HepG2 (cell line): ENCODE results near the gene MEGF6. TPM values are rescaled to one million over a fixed set of nuclear protein-coding genes. Genes with fewer than 3 reads are reported as not detected.
A peak's percentile ranks its signal among the peaks of the same experiment; 100 is the strongest.

Experiments
- AGO1 ChIP-seq: fragments of 200-400 bp; formaldehyde crosslinking; IDR thresholded peaks from 2 replicates; pipeline ENCODE4 v1.6.1; 2017; ENCODE audit warnings: mild to moderate bottlenecking, low read depth, low read length, moderate library complexity; ENCODE audit not compliant: poor library complexity, severe bottlenecking
- AGO2 ChIP-seq: fragments of 200-400 bp; formaldehyde crosslinking; optimal IDR thresholded peaks from 2 replicates; pipeline ENCODE3; 2017; ENCODE audit warnings: mild to moderate bottlenecking, low read depth, low read length, moderate library complexity
- ATF7-NPFF ChIP-seq: sonication (generic); formaldehyde crosslinking; IDR thresholded peaks from 2 replicates; pipeline ENCODE4 v1.8.1; 2023; ENCODE audit warnings: mild to moderate bottlenecking, low read depth, missing genetic modification reagents, moderate library complexity
- EHMT2 ChIP-seq: fragments of 200-600 bp; sonication (generic); IDR thresholded peaks from 2 replicates; pipeline ENCODE4 v1.7.0; 2017; ENCODE audit warnings: antibody characterized with exemption, low read depth, low read length, borderline replicate concordance
- ETV6 ChIP-seq: sonication (generic); formaldehyde crosslinking; conservative IDR thresholded peaks from 2 replicates; pipeline ENCODE4 v1.4.0; 2020; ENCODE audit warnings: missing genetic modification reagents
- GABPB1 ChIP-seq: IDR thresholded peaks from 2 replicates; pipeline ENCODE4 v1.6.1; 2016; ENCODE audit warnings: mild to moderate bottlenecking, missing genetic modification reagents, moderate library complexity, missing compliant biosample characterization
- MIER2 ChIP-seq: IDR thresholded peaks from 2 replicates; pipeline ENCODE4 v1.6.1; 2016; ENCODE audit warnings: missing biosample characterization, missing genetic modification reagents
- REST ChIP-seq, 2 experiments: IDR thresholded peaks; 2 replicates each; pipeline ENCODE4 v1.6.1; 2011 to 2012; ENCODE audit warnings: low read length in 2 of 2, borderline replicate concordance in 1 of 2, low read depth in 1 of 2, mild to moderate bottlenecking in 1 of 2, moderate library complexity in 1 of 2
- RFX1 ChIP-seq: fragments of 450-650 bp; IDR thresholded peaks from 2 replicates; pipeline ENCODE4 v1.6.1; 2017
- RORA ChIP-seq: sonication (generic); formaldehyde crosslinking; IDR thresholded peaks from 2 replicates; pipeline ENCODE4 v1.5.0; 2020; ENCODE audit warnings: mild to moderate bottlenecking, missing genetic modification reagents, moderate library complexity
- SALL1 ChIP-seq: sonication (generic); formaldehyde crosslinking; IDR thresholded peaks from 2 replicates; pipeline ENCODE4 v1.8.0; 2022; ENCODE audit warnings: mild to moderate bottlenecking, missing genetic modification reagents
- TFE3 ChIP-seq: IDR thresholded peaks from 2 replicates; pipeline ENCODE4 v1.6.1; 2016
- ZFP90 ChIP-seq: sonication (generic); formaldehyde crosslinking; IDR thresholded peaks from 2 replicates; pipeline ENCODE4 v1.8.0; 2022; ENCODE audit warnings: missing genetic modification reagents, mild to moderate bottlenecking, inconsistent platforms, borderline replicate concordance
- ZNF124 ChIP-seq: sonication (generic); formaldehyde crosslinking; IDR thresholded peaks from 2 replicates; pipeline ENCODE4 v1.4.0; 2020; ENCODE audit warnings: missing genetic modification reagents
- ZNF230 ChIP-seq: sonication (generic); formaldehyde crosslinking; IDR thresholded peaks from 2 replicates; pipeline ENCODE4 v1.4.0; 2020; ENCODE audit warnings: mild to moderate bottlenecking, missing genetic modification reagents
- ZNF232 ChIP-seq: sonication (generic); formaldehyde crosslinking; IDR thresholded peaks from 2 replicates; pipeline ENCODE4 v1.4.0; 2020; ENCODE audit warnings: missing genetic modification reagents, borderline replicate concordance
- ZNF430 ChIP-seq: sonication (generic); formaldehyde crosslinking; IDR thresholded peaks from 2 replicates; pipeline ENCODE4 v1.9.0; 2021; ENCODE audit warnings: mild to moderate bottlenecking, missing genetic modification reagents
- ZNF446 ChIP-seq: sonication (generic); formaldehyde crosslinking; IDR thresholded peaks from 2 replicates; pipeline ENCODE4 v1.5.0; 2020; ENCODE audit warnings: mild to moderate bottlenecking, missing genetic modification reagents
- ZNF556 ChIP-seq: sonication (generic); formaldehyde crosslinking; IDR thresholded peaks from 2 replicates; pipeline ENCODE4 v1.4.0; 2020; ENCODE audit warnings: mild to moderate bottlenecking, missing genetic modification reagents, borderline replicate concordance
- ZNF713 ChIP-seq: sonication (generic); formaldehyde crosslinking; IDR thresholded peaks from 2 replicates; pipeline ENCODE4 v1.4.0; 2020; ENCODE audit warnings: mild to moderate bottlenecking, missing genetic modification reagents
- ZNF75D ChIP-seq: sonication (generic); formaldehyde crosslinking; IDR thresholded peaks from 2 replicates; pipeline ENCODE4 v1.8.1; 2023; ENCODE audit warnings: missing genetic modification reagents, mild to moderate bottlenecking, borderline replicate concordance
- ZNF772 ChIP-seq: sonication (generic); formaldehyde crosslinking; IDR thresholded peaks from 2 replicates; pipeline ENCODE4 v1.5.0; 2020; ENCODE audit warnings: mild to moderate bottlenecking, missing genetic modification reagents
- ZNF776 ChIP-seq: sonication (generic); formaldehyde crosslinking; IDR thresholded peaks from 2 replicates; pipeline ENCODE4 v1.4.0; 2020; ENCODE audit warnings: mild to moderate bottlenecking, missing genetic modification reagents
- polyA plus RNA-seq, 8 experiments: library from polyadenylated mRNA; depleted of rRNA in 3 of 8; stranded (reverse) in 7 of 8; unstranded in 1 of 8; fragments of >200 nt; fragmentation: Illumina TruSeq in 4 of 8; extraction: Trizol in 4 of 8; gene quantifications; 2 replicates each; pipeline versions ENCODE4 v1.2.1 to v1.2.3, GENCODE V29; 2011 to 2016; ENCODE audit warnings: low read depth in 4 of 8, missing spikeins in 1 of 8, mixed read lengths in 1 of 8; ENCODE audit not compliant: insufficient read depth in 1 of 8
- total RNA-seq, 5 experiments: library from RNA; depleted of rRNA; stranded (reverse); fragments of >200 nt; fragmentation: Illumina TruSeq; extraction: Trizol; gene quantifications; 2 replicates each; pipeline ENCODE4 v1.2.3, GENCODE V29; 2016; ENCODE audit warnings: low read depth in 1 of 5
- TF ChIP-seq, protein P1 (sequence below): sonication (generic); formaldehyde crosslinking; conservative IDR thresholded peaks from 2 replicates; pipeline ENCODE4 v1.4.0; 2020; ENCODE audit warnings: missing genetic modification reagents

Gene MEGF6
- total and polyA plus RNA-seq, 2 of the 13 experiments (the other 11 are each of a cell fraction or from before 2014, with no cell fraction given), result 1.9 TPM

DNA sequence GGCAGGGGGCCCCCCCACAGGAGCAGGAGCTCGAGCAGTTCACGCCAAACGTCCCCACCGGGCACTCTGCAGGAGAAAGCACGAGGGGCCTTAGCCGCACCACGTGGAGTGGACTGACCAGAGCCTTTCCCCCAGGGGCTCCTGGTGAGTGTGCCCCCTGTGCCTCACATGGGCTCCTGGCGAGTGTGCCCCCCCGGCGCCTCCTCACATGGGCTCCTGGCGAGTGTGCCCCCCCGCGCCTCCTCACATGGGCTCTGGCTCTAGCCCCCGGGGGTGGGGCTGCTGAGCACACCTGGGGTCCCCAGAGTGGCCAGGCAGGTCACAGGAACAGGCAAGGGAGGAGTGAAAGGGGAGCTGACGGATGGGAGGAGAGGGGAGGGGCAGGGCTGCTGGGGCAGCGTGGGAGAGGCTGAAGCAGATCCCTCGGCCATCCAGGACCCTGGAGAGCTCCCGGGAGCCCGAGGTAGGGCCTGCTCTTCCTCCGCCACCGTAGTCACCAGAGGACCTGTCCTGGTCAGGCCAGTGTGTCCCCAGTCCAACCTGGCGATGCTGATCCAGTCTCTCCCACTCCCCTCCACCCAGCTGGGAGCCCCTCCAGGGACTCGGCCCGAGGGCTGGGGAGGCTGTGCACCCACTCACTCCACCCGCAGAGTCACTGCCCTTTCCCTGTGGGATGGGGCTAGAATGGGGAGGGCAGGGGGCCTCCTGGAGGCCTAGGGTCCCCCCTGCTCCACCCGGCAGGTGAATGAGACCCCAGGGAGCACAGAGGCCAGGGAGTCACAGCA, 109.3 kb downstream of the MEGF6 start (continued):
- TF ChIP-seq TFE3 (CRISPR knock-in tag) (no peak), AGO1 (peak; percentile 58), SALL1 (CRISPR knock-in tag) (peak; percentile 71), EHMT2 (0 out of 2 replicates have a peak, but pooled peaks have one; percentile 42), ZFP90 (CRISPR knock-in tag) (0 out of 2 replicates have a peak, but pooled peaks have one; percentile 23), MIER2 (CRISPR knock-in tag) (peak; percentile 95), ZNF713 (no peak), ZNF430 (CRISPR knock-in tag) (peak; percentile 71; the same call in 1 of the 2 replicates), ZNF232 (CRISPR knock-in tag) (peak; percentile 63; the same call in 1 of the 2 replicates), ZNF124 (CRISPR knock-in tag) (0 out of 2 replicates have a peak, but pooled peaks have one; percentile 49), RFX1 (no peak), ZNF75D (CRISPR knock-in tag) (no peak), ETV6 (CRISPR knock-in tag) (0 out of 2 replicates have a peak, but pooled peaks have one; percentile 57), ZNF556 (CRISPR knock-in tag) (no peak), RORA (no peak), ZNF772 (CRISPR knock-in tag) (peak; percentile 30; the same call in 1 of the 2 replicates), ZNF446 (CRISPR knock-in tag) (peak; percentile 43; the same call in 1 of the 2 replicates), AGO2 (peak; percentile 86), ZNF776 (CRISPR knock-in tag) (peak; percentile 30; the same call in 1 of the 2 replicates), ATF7-NPFF (peak; percentile 59; the same call in 1 of the 2 replicates), GABPB1 (CRISPR knock-in tag) (no peak; the same call in 1 of the 2 replicates), ZNF230 (no peak), REST (IDR thresholded peaks at IDR 0.05; ENCODE audit: borderline replicate concordance in 1 of 2, low read depth in 1 of 2, low read length in 2 of 2) (peak; percentile 94 to 96)
- TF ChIP-seq, protein P1, sequence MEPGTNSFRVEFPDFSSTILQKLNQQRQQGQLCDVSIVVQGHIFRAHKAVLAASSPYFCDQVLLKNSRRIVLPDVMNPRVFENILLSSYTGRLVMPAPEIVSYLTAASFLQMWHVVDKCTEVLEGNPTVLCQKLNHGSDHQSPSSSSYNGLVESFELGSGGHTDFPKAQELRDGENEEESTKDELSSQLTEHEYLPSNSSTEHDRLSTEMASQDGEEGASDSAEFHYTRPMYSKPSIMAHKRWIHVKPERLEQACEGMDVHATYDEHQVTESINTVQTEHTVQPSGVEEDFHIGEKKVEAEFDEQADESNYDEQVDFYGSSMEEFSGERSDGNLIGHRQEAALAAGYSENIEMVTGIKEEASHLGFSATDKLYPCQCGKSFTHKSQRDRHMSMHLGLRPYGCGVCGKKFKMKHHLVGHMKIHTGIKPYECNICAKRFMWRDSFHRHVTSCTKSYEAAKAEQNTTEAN (CRISPR knock-in tag), result 0 out of 2 replicates have a peak, but pooled peaks have one; percentile 25
